8988T (cell line): ENCODE data around the gene LETM1.

ENCODE experiments used
- DNase-seq: peaks from one replicate; pipeline ENCODE4 v3.0.0; 2011

The LETM1 gene

GRCh38 chr4:1822568-1823544, 33.1 kb downstream of the LETM1 start:
- DNase-seq: no peak

- no peak for DNase-seq
Measured at GRCh38 chr4:1821679-1822567, 34.0 kb downstream of the LETM1 start.

- DNase-seq: no peak
Measured at GRCh38 chr4:1819816-1820215, 36.1 kb downstream of the LETM1 start.

- DNase-seq: no peak
Measured at GRCh38 chr4:1819284-1819683, 36.7 kb downstream of the LETM1 start.

- no peak for DNase-seq
Measured at GRCh38 chr4:1815997-1816860, 39.7 kb downstream of the LETM1 start.

- no peak for DNase-seq
Measured at GRCh38 chr4:1815096-1815996, 40.6 kb downstream of the LETM1 start.

- no peak for DNase-seq
Measured at GRCh38 chr4:1814453-1814852, 41.5 kb downstream of the LETM1 start.

GRCh38 chr4:1813915-1814314, 42.0 kb downstream of the LETM1 start:
- DNase-seq: no peak

GRCh38 chr4:1813231-1813630, 42.7 kb downstream of the LETM1 start:
- no peak for DNase-seq

- no peak for DNase-seq
Measured at GRCh38 chr4:1812720-1813119, 43.2 kb downstream of the LETM1 start.

GRCh38 chr4:1810765-1811164, 45.2 kb downstream of the LETM1 start:
- no peak for DNase-seq

GRCh38 chr4:1809754-1810502, 46.0 kb downstream of the LETM1 start:
- DNase-seq: peak; percentile 98

GRCh38 chr4:1808851-1809753, 46.9 kb downstream of the LETM1 start:
- DNase-seq: no peak

- no peak for DNase-seq
Measured at GRCh38 chr4:1808396-1808795, 47.6 kb downstream of the LETM1 start.

- no peak for DNase-seq
Measured at GRCh38 chr4:1807332-1807777, 48.6 kb downstream of the LETM1 start.

GRCh38 chr4:1806596-1807331, 49.2 kb downstream of the LETM1 start:
- DNase-seq: no peak

- DNase-seq: no peak
Measured at GRCh38 chr4:1806223-1806564, 49.8 kb downstream of the LETM1 start.

- DNase-seq: no peak
Measured at GRCh38 chr4:1805493-1806222, 50.3 kb downstream of the LETM1 start.
